ENCODE data around the gene GALNT10.

GALNT10 gene

GRCh38 chr5:154209591-154210081 lies 19.1 kb downstream of the GALNT10 start:
- ATAC-seq (ENCODE audit: insufficient read depth, low read depth) (no peak), DNase-seq (no peak)
- Histone ChIP-seq H3K9ac (ENCODE audit: low read depth, low read length) (no peak overlapping the region), H3K4me2 (ENCODE audit: insufficient read depth, low read length) (no peak overlapping the region), H2AFZ (ENCODE audit: low read depth, low read length) (no peak overlapping the region), H3K4me3 (ENCODE audit: low read depth in 1 of 2, low read length in 2 of 2) (no peak overlapping the region), H3K36me3 (ENCODE audit: insufficient read depth, low read length) (no peaks in the 10 kb centered on the region), H3K9me3 (ENCODE audit: insufficient read depth, low read length, severe bottlenecking) (no peaks in the 10 kb centered on the region), H3K79me2 (ENCODE audit: insufficient read depth, low read length) (no peaks in the 10 kb centered on the region), H3K27ac (ENCODE audit: low read length) (no peak overlapping the region), H3K27me3 (ENCODE audit: insufficient read depth, low read length, poor library complexity) (no peaks in the 10 kb centered on the region), H4K20me1 (ENCODE audit: insufficient read depth, low read length) (no peaks in the 10 kb centered on the region), H3K4me1 (ENCODE audit: insufficient read depth, low read length) (no peaks in the 10 kb centered on the region)
- TF ChIP-seq, protein P1, sequence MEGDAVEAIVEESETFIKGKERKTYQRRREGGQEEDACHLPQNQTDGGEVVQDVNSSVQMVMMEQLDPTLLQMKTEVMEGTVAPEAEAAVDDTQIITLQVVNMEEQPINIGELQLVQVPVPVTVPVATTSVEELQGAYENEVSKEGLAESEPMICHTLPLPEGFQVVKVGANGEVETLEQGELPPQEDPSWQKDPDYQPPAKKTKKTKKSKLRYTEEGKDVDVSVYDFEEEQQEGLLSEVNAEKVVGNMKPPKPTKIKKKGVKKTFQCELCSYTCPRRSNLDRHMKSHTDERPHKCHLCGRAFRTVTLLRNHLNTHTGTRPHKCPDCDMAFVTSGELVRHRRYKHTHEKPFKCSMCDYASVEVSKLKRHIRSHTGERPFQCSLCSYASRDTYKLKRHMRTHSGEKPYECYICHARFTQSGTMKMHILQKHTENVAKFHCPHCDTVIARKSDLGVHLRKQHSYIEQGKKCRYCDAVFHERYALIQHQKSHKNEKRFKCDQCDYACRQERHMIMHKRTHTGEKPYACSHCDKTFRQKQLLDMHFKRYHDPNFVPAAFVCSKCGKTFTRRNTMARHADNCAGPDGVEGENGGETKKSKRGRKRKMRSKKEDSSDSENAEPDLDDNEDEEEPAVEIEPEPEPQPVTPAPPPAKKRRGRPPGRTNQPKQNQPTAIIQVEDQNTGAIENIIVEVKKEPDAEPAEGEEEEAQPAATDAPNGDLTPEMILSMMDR (IDR thresholded peaks at IDR 0.05; ENCODE audit: borderline replicate concordance, extremely low read depth, low read length, poor library complexity, severe bottlenecking), result no peak
- no peak for TF ChIP-seq EZH2 (IDR thresholded peaks at IDR 0.05; ENCODE audit: borderline replicate concordance, low read depth, low read length, severe bottlenecking)

DNA sequence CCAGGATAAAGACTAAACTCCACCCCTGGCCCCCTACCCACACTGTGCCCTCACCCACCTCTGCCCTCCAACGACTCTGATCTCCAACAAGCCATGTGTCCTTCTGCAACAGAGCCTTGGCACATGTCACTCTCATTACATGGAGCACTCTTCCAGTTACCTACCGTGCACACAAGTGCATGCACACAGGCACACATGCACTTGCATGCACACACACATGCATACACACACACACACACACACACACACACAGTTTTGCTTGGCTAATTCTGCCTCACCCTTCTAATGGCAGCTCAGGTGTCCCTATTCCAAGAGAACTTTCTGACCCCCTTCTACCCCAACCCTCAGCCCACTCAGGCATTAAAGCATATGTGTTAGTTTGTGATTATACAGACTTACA lies 19.6 kb downstream of the GALNT10 start:
- no peak overlapping the region for H3K4me2 ChIP-seq (ENCODE audit: insufficient read depth, low read length)
- TF ChIP-seq EZH2 (IDR thresholded peaks at IDR 0.05; ENCODE audit: borderline replicate concordance, low read depth, low read length, severe bottlenecking), result no peak
- TF ChIP-seq, protein P1 (IDR thresholded peaks at IDR 0.05; ENCODE audit: borderline replicate concordance, extremely low read depth, low read length, poor library complexity, severe bottlenecking), result no peak
- no peak overlapping the region for H3K27ac ChIP-seq (ENCODE audit: low read length)

GRCh38 chr5:154211641-154212390 lies 21.3 kb downstream of the GALNT10 start:
- no peaks in the 10 kb centered on the region for H3K79me2 ChIP-seq (ENCODE audit: insufficient read depth, low read length)
- no peaks in the 10 kb centered on the region for H3K9me3 ChIP-seq (ENCODE audit: insufficient read depth, low read length, severe bottlenecking)
- ATAC-seq (ENCODE audit: insufficient read depth, low read depth) (no peak), DNase-seq (no peak)
- H3K9ac ChIP-seq (ENCODE audit: low read depth, low read length), result no peak overlapping the region
- H2AFZ ChIP-seq (ENCODE audit: low read depth, low read length), result no peak overlapping the region
- no peaks in the 10 kb centered on the region for H3K36me3 ChIP-seq (ENCODE audit: insufficient read depth, low read length)
- no peak for TF ChIP-seq EZH2 (IDR thresholded peaks at IDR 0.05; ENCODE audit: borderline replicate concordance, low read depth, low read length, severe bottlenecking)
- TF ChIP-seq, protein P1 (IDR thresholded peaks at IDR 0.05; ENCODE audit: borderline replicate concordance, extremely low read depth, low read length, poor library complexity, severe bottlenecking), result no peak
- no peaks in the 10 kb centered on the region for H3K27me3 ChIP-seq (ENCODE audit: insufficient read depth, low read length, poor library complexity)
- no peak overlapping the region for H3K4me2 ChIP-seq (ENCODE audit: insufficient read depth, low read length)
- no peaks in the 10 kb centered on the region for H4K20me1 ChIP-seq (ENCODE audit: insufficient read depth, low read length)
- no peak overlapping the region for H3K27ac ChIP-seq (ENCODE audit: low read length)
- H3K4me3 ChIP-seq (ENCODE audit: low read depth in 1 of 2, low read length in 2 of 2), result no peak overlapping the region
- H3K4me1 ChIP-seq (ENCODE audit: insufficient read depth, low read length), result no peaks in the 10 kb centered on the region

More for the DNA sequence above, 19.6 kb downstream of the GALNT10 start:
- Histone ChIP-seq H3K4me1 (ENCODE audit: insufficient read depth, low read length) (no peaks in the 10 kb centered on the region), H4K20me1 (ENCODE audit: insufficient read depth, low read length) (no peaks in the 10 kb centered on the region), H3K27me3 (ENCODE audit: insufficient read depth, low read length, poor library complexity) (no peaks in the 10 kb centered on the region), H3K9ac (ENCODE audit: low read depth, low read length) (no peak overlapping the region), H3K79me2 (ENCODE audit: insufficient read depth, low read length) (no peaks in the 10 kb centered on the region), H2AFZ (ENCODE audit: low read depth, low read length) (no peak overlapping the region), H3K9me3 (ENCODE audit: insufficient read depth, low read length, severe bottlenecking) (no peaks in the 10 kb centered on the region), H3K36me3 (ENCODE audit: insufficient read depth, low read length) (no peaks in the 10 kb centered on the region), H3K4me3 (ENCODE audit: low read depth in 1 of 2, low read length in 2 of 2) (no peak overlapping the region)
- ATAC-seq (ENCODE audit: insufficient read depth, low read depth) (no peak), DNase-seq (no peak)
